H54 (cell line): ENCODE results near the gene FBXO10.
A peak's percentile ranks its signal among the peaks of the same experiment; 100 is the strongest.

Experiments
- DNase-seq: peaks from one replicate; pipeline ENCODE4 v3.0.0; 2011; ENCODE audit warnings: low spot score, mixed read lengths; ENCODE audit not compliant: insufficient read length
- FAIRE-seq: peaks from 3 replicates; lab custom pipeline; 2011; peaks lifted over from hg19 to GRCh38; lab: Jason Lieb, UNC
- POLR2A ChIP-seq: IDR thresholded peaks from 2 replicates; pipeline ENCODE4 v1.6.1; 2011; ENCODE audit warnings: low read depth, mild to moderate bottlenecking, low read length

FBXO10 gene

GRCh38 chr9:37464426-37465248 lies 111.5 kb downstream of the FBXO10 start:
- peak; percentile 30 for DNase-seq
- peak; percentile 55 for FAIRE-seq
- TF ChIP-seq POLR2A: peak; percentile 24

- DNase-seq (no peak), FAIRE-seq (peak; percentile 6)
- no peak for TF ChIP-seq POLR2A
Observed at GRCh38 chr9:37464006-37464405, 112.2 kb downstream of the FBXO10 start.
